AG09309 (cell line): ENCODE measurements around the gene CLC.

Source experiments
- DNase-seq: peaks from one replicate; pipeline ENCODE4 v3.0.0-alpha.2; 2010; ENCODE audit warnings: low read depth
- H3K4me3 ChIP-seq: 2 replicates; pipeline ENCODE4 v1.5.1; 2011; ENCODE audit warnings: mild to moderate bottlenecking, low read depth, low read length, moderate library complexity; ENCODE audit not compliant: control insufficient read depth
- TF ChIP-seq, protein P1 (sequence below): IDR thresholded peaks from 2 replicates; pipeline ENCODE4 v1.5.1; 2011; ENCODE audit warnings: mild to moderate bottlenecking, low read depth, low read length, inconsistent platforms; ENCODE audit not compliant: insufficient read depth, control insufficient read depth; ENCODE audit errors: missing control alignments

Gene CLC

DNA sequence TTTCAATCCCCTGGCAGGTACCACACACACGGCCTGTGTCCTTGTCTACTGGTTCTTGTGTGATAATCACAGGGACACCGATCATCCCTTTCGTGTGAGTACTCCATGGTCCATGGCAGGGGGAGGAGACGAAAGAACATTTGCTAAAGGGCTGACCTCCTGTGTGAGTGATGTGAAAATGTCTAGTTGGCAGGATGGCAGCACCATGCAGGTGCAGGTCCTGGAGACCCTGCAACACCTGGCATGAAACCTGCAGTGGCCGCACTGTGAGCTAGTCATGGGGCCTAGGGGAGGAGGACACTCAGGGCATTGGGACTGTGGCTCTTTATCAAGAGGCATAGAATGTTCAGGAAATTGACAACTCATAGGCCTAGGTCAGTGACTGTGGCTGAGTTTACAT lies 56.4 kb downstream of the CLC start:
- no peak overlapping the region for H3K4me3 ChIP-seq
- TF ChIP-seq, protein P1, sequence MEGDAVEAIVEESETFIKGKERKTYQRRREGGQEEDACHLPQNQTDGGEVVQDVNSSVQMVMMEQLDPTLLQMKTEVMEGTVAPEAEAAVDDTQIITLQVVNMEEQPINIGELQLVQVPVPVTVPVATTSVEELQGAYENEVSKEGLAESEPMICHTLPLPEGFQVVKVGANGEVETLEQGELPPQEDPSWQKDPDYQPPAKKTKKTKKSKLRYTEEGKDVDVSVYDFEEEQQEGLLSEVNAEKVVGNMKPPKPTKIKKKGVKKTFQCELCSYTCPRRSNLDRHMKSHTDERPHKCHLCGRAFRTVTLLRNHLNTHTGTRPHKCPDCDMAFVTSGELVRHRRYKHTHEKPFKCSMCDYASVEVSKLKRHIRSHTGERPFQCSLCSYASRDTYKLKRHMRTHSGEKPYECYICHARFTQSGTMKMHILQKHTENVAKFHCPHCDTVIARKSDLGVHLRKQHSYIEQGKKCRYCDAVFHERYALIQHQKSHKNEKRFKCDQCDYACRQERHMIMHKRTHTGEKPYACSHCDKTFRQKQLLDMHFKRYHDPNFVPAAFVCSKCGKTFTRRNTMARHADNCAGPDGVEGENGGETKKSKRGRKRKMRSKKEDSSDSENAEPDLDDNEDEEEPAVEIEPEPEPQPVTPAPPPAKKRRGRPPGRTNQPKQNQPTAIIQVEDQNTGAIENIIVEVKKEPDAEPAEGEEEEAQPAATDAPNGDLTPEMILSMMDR, result no peak
- no peak for DNase-seq
